ENCODE data around the gene EIF4E2. TPM values are rescaled to one million over a fixed set of nuclear protein-coding genes. Genes with fewer than 3 reads are reported as not detected.

The EIF4E2 gene
- total RNA-seq, 6 experiments from 2014 or later, result 24.3 to 47.7 (median 42.0) TPM

DNA sequence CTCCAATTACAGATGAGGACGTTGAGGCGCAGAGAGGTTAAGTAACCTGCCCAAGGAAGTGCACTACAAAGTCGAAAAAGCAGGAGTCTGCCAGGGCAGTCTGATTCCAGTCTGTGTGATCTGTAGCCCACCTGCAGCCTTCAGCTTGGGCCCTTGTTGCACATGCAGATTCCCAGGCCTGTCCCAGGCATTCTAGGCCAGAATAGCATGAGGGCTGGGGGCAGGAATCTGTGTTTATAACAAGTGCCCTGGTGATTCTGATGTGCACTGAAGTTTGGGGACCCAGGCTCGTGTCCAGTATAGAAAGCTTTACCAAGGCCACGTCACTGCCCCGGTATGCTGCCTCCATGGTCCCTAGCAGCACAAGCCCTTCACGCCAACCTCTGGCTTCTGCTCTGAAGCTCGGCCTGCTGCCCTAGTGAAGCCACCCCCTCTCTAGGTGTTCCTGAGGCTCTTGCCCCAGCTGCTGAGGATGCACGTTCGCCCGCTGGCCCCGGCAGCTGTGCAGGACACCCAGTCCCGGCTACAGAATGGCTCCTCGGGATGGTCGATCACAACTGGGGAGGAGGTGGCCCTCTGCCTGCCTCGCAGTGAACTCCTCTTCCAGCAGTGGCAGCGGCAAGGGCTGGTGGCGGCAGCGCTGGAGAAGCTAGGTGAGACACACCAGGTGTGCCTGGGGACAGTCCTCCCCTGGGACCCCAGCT is 6.4 kb upstream of the EIF4E2 start:
- intact Hi-C loops (cut with DNase I), result no loop called here
- ATAC-seq, result no peak
- H3K27me3 ChIP-seq, result no peaks in the 10 kb centered on the region
- peak in 1 of 3 donors; percentile 52 for DNase-seq
- 92% methylated on average over 5 of the region's 19 CpGs for WGBS (ENCODE audit: insufficient coverage, low coverage, low lambda C conversion rate, missing lambda C conversion rate)
- no peaks in the 10 kb centered on the region for H3K9me3 ChIP-seq
- TF ChIP-seq, protein P1, sequence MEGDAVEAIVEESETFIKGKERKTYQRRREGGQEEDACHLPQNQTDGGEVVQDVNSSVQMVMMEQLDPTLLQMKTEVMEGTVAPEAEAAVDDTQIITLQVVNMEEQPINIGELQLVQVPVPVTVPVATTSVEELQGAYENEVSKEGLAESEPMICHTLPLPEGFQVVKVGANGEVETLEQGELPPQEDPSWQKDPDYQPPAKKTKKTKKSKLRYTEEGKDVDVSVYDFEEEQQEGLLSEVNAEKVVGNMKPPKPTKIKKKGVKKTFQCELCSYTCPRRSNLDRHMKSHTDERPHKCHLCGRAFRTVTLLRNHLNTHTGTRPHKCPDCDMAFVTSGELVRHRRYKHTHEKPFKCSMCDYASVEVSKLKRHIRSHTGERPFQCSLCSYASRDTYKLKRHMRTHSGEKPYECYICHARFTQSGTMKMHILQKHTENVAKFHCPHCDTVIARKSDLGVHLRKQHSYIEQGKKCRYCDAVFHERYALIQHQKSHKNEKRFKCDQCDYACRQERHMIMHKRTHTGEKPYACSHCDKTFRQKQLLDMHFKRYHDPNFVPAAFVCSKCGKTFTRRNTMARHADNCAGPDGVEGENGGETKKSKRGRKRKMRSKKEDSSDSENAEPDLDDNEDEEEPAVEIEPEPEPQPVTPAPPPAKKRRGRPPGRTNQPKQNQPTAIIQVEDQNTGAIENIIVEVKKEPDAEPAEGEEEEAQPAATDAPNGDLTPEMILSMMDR (IDR thresholded peaks at IDR 0.05), result no peak
- TF ChIP-seq POLR2A (IDR thresholded peaks at IDR 0.05), result no peak
- no peak overlapping the region for H3K4me3 ChIP-seq
- no peaks in the 10 kb centered on the region for H3K4me1 ChIP-seq
- no peak overlapping the region for H3K27ac ChIP-seq
- no peaks in the 10 kb centered on the region for H3K36me3 ChIP-seq

DNA sequence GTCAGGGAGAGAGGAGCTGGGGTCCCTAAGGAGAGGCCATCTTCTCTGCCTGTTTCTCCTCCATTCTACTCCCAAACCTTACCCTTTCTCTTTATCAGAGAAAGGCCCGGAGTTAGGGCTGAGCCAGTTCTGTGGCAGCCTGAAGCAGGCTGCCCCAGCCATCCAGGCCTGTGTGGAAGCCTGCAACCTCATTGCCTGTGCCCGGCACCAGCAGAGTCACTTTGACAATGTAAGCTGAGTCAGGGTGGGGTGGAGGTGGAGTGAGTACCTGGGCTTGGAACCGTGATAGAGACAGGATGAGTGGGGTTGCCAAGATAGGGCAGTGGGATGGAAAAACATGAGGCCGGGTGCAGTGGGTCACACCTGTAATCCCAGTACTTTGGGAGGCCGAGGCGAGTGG is 5.8 kb upstream of the EIF4E2 start:
- ATAC-seq, result peak in 1 of 4 donors; percentile 10
- 88% methylated on average over 5 of the region's 6 CpGs for WGBS (ENCODE audit: insufficient coverage, low coverage, low lambda C conversion rate, missing lambda C conversion rate)

DNA sequence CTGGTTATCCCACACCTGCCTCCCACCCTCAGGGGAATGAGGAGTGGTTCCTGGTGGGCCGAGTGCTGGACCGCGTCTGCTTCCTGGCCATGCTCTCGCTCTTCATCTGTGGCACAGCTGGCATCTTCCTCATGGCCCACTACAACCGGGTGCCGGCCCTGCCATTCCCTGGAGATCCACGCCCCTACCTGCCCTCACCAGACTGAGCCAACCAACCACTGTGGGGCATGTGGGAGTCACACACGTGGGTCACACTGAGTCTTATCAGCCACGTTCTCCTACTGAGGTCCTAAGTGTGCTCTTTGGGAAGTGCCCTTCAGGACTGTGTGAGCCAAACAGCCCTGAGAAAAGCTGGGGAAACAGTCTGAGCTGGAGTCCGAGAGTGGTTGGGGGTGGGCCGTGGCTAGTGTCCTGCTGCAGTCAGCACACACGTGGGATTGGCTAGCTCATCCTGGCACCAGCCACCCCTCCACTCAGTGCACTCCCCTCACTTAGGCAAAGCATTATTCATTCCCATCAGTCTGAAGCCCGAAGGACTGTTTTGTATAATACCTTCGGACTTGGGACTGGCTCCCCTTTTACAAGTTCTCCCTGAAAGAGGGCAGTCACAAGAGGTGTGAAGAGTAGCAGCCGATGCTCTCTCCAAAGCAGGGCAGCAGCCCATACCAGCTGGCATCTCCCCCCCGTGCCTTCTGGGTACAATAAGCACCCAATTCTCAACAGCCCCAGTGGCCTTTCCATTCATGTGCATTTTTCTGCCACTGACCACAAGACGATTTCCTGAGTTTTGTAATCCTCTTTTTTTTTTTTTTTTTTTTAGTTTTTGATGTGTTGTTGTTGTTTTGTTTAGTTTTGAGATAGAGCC is 4.7 kb upstream of the EIF4E2 start:
- Histone ChIP-seq H3K27ac (no peak overlapping the region), H3K4me1 (peaks cover 0 to 5% (median 0%) of the 10 kb centered on the region in 4 donors), H3K36me3 (no peaks in the 10 kb centered on the region), H3K9me3 (no peaks in the 10 kb centered on the region), H3K4me3 (no peak overlapping the region), H3K27me3 (no peaks in the 10 kb centered on the region)
- intact Hi-C loops (cut with DNase I), result no loop called here
- 83% methylated on average over 5 of the region's 17 CpGs for WGBS (ENCODE audit: insufficient coverage, low coverage, low lambda C conversion rate, missing lambda C conversion rate)
- TF ChIP-seq, protein P1 (IDR thresholded peaks at IDR 0.05), result no peak
- no peak for TF ChIP-seq POLR2A (IDR thresholded peaks at IDR 0.05)
- peak in 1 of 3 donors; percentile 22 for DNase-seq
- ATAC-seq, result no peak

More for the DNA sequence above, 5.8 kb upstream of the EIF4E2 start:
- Histone ChIP-seq H3K27me3 (no peaks in the 10 kb centered on the region), H3K4me1 (peaks cover 0 to 3% (median 0%) of the 10 kb centered on the region in 4 donors), H3K4me3 (no peak overlapping the region), H3K36me3 (no peaks in the 10 kb centered on the region), H3K27ac (no peak overlapping the region), H3K9me3 (no peaks in the 10 kb centered on the region)
- TF ChIP-seq POLR2A (IDR thresholded peaks at IDR 0.05), result no peak
- TF ChIP-seq, protein P1 (IDR thresholded peaks at IDR 0.05), result no peak
- intact Hi-C loops (cut with DNase I), result no loop called here
- peak in 1 of 3 donors; percentile 29 for DNase-seq

DNA sequence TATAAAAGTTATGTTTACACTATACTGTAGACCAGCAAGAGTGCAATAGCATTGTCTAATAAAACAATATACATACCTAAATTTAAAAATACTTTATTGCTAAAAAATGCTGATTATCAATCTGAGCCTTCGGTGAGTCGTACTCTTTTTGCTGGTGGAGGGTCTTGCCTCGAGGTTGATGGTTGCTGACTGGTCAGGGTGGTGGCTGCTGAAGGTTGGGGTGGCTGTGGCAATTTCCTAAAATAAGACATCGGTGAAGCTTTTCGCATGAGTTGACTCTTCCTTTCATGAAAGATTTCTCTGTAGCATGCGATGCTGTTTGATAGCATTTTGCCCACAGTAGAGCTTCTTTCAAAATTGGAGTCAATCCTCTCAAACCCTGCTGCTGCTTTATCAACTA is 2.5 kb upstream of the EIF4E2 start:
- TF ChIP-seq, protein P1 (IDR thresholded peaks at IDR 0.05), result no peak
- no peak for TF ChIP-seq POLR2A (IDR thresholded peaks at IDR 0.05)
- Histone ChIP-seq H3K36me3 (no peaks in the 10 kb centered on the region), H3K9me3 (no peaks in the 10 kb centered on the region), H3K27ac (no peak overlapping the region), H3K4me1 (peaks cover 0 to 9% (median 3%) of the 10 kb centered on the region in 4 donors), H3K27me3 (no peaks in the 10 kb centered on the region), H3K4me3 (no peak overlapping the region)
- ATAC-seq (no peak), DNase-seq (no peak)
- intact Hi-C loops (cut with DNase I), result no loop called here
- 92% methylated on average over 6 of the region's 6 CpGs for WGBS (ENCODE audit: insufficient coverage, low coverage, low lambda C conversion rate, missing lambda C conversion rate)

All from right lobe of liver (tissue), 6 donors.